Activated B cell treated with CpG ODN at 0.5 μM for 24 hours (primary cell): ENCODE results near the gene CMTM4. TPM values are rescaled to one million over a fixed set of nuclear protein-coding genes. Genes with fewer than 3 reads are reported as not detected.
"Not testable (repeated sequence)": the region's sequence is repeated elsewhere in the genome, so short reads cannot be mapped to it uniquely, and the experiment has no call there.

Experiments
- ATAC-seq: fragments of 200-7000 bp; cut with Tn5 transposase; one replicate; pipeline ENCODE4 v1.10.0; 2021; ENCODE audit warnings: low read depth, mild to moderate bottlenecking, moderate library complexity
- CTCF ChIA-PET: fragments of 350-600 bp; sonication (Branson Sonifier 250); formaldehyde crosslinking; loops from one replicate; lab custom pipeline; 2021; ENCODE audit warnings: antibody characterized with exemption; lab: Charles Lee
- POLR2A ChIA-PET: fragments of 350-600 bp; sonication (Branson Sonifier 250); formaldehyde crosslinking; loops from one replicate; lab custom pipeline; 2021; ENCODE audit warnings: antibody characterized with exemption; lab: Charles Lee
- DNase-seq: peaks from one replicate; pipeline ENCODE4 v3.0.0; 2022
- H3K27ac Mint-ChIP-seq: one replicate; pipeline ENCODE4 v1.8.0; 2020; ENCODE audit warnings: mixed read lengths
- H3K27me3 Mint-ChIP-seq: one replicate; pipeline ENCODE4 v1.8.0; 2021; ENCODE audit warnings: mixed read lengths
- H3K36me3 Mint-ChIP-seq: one replicate; pipeline ENCODE4 v1.8.0; 2021; ENCODE audit warnings: low read depth, mixed read lengths
- H3K4me1 Mint-ChIP-seq: one replicate; pipeline ENCODE4 v1.8.0; 2021; ENCODE audit warnings: mixed read lengths
- H3K4me3 Mint-ChIP-seq: one replicate; pipeline ENCODE4 v1.8.0; 2020; ENCODE audit warnings: mild to moderate bottlenecking, mixed read lengths
- H3K9me3 Mint-ChIP-seq: one replicate; pipeline ENCODE4 v1.8.0; 2020; ENCODE audit warnings: mixed read lengths
- intact Hi-C: fragments of 100-400 bp; cut with micrococcal nuclease; formaldehyde crosslinking; loops from one replicate; pipeline ENCODE4 v1.15.1; 2024
- total RNA-seq: library from RNA; stranded (reverse); gene quantifications from 2 replicates; pipeline ENCODE4 v1.2.3, GENCODE V29; 2022
- TF ChIP-seq, protein P1 (sequence below): fragments of 200-600 bp; IDR thresholded peaks from one replicate; pipeline ENCODE4 v1.8.0; 2022; ENCODE audit warnings: antibody characterized with exemption, mild to moderate bottlenecking

CMTM4 gene
- total RNA-seq, 1 donor from 2014 or later: 0.38 TPM

DNA sequence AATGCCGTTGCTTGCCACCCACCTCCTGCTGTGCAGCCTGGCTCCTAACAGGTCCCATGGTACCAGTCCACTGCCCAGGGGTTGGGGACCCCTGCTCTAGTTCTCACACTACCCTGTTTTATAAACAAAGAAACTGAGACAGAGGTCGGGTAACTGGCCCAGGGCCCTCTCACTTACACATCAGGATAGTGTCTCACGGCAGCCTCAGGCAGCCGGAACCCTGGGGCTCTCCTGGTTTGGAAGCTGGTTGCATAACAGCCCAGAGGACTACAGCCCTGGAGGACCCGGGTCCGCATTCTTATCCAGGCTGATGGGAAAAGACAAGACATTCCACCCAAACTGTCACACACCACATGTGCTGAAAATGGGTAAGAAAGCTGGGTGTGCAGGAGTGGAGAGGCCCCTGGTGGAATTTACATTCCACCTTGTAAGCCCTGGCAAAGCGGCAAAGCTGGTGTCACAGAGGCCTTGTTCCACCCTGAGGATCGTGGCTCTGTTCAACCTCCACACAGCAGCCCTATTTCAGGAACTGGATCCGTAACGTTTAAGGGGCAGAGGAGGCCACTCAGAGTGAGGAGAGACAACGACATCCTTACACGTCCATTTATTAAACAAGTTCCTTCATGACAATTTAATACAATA, 82.3 kb downstream of the CMTM4 start:
- POLR2A ChIA-PET: interaction anchor here (0.6 kb wide), 1 partner anchor 14 kb away, joined by 3 read pairs; no protein-coding TSS in a partner anchor
- Mint-ChIP-seq H3K27me3 (peaks cover 12% of the 10 kb centered on the region), H3K27ac (no peak overlapping the region), H3K36me3 (peaks cover 11% of the 10 kb centered on the region), H3K9me3 (no peaks in the 10 kb centered on the region), H3K4me3 (no peak overlapping the region), H3K4me1 (no peaks in the 10 kb centered on the region)
- TF ChIP-seq, protein P1, sequence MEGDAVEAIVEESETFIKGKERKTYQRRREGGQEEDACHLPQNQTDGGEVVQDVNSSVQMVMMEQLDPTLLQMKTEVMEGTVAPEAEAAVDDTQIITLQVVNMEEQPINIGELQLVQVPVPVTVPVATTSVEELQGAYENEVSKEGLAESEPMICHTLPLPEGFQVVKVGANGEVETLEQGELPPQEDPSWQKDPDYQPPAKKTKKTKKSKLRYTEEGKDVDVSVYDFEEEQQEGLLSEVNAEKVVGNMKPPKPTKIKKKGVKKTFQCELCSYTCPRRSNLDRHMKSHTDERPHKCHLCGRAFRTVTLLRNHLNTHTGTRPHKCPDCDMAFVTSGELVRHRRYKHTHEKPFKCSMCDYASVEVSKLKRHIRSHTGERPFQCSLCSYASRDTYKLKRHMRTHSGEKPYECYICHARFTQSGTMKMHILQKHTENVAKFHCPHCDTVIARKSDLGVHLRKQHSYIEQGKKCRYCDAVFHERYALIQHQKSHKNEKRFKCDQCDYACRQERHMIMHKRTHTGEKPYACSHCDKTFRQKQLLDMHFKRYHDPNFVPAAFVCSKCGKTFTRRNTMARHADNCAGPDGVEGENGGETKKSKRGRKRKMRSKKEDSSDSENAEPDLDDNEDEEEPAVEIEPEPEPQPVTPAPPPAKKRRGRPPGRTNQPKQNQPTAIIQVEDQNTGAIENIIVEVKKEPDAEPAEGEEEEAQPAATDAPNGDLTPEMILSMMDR: no peak
- intact Hi-C loops: no loop called here
- DNase-seq: no peak
- CTCF ChIA-PET: no interaction called here
- no peak for ATAC-seq

DNA sequence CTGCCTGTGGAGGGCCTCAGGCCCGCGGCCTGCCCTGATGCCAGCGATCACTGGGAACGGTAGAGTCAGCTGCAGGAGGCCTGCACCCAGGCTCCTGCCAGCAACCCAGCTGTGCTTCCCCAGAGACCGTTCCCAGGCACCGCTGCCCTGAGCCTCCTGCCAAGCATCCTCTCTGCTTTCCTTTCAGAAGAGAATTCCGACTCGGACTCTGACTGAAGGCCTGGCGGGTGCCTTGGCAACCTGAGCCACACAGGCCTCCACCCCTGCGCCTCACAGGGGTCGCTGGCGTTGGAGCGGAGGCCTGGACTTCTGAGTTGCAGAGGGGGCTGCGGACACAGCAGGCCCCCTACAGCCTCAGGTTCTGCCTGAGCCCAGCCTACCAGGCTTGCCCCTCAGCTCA, 84.1 kb downstream of the CMTM4 start:
- peaks cover 7% of the 10 kb centered on the region for H3K27me3 Mint-ChIP-seq
- H3K27ac Mint-ChIP-seq: no peak overlapping the region
- ChIA-PET POLR2A (interaction anchor here (1.2 kb wide), 1 partner anchor 15 kb away, joined by 4 read pairs; no protein-coding TSS in a partner anchor), CTCF (no interaction called here)
- intact Hi-C loops: no loop called here
- no peaks in the 10 kb centered on the region for H3K9me3 Mint-ChIP-seq
- peaks cover 8% of the 10 kb centered on the region for H3K4me1 Mint-ChIP-seq
- H3K36me3 Mint-ChIP-seq: peaks cover 11% of the 10 kb centered on the region
- ATAC-seq (no peak), DNase-seq (no peak)
- TF ChIP-seq, protein P1: no peak
- H3K4me3 Mint-ChIP-seq: no peak overlapping the region

DNA sequence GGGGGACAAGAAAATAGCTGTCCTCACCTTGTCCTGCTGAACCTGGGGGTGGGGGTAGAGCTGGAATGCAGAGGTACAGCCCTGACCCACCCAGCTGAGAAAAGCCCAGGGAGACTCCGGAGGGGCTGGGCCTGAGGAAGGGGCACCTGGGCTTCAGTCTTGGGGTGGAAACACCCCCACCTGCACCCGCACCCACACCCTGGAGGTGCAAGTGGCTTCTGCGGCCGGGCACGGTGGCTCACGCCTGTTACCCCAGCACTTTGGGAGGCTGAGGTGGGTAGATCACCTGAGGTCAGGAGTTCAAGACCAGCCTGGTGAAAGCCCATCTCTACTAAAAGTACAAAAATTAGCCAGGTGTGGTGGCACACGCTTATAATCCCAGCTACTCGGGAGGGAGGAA, 84.6 kb downstream of the CMTM4 start:
- H3K9me3 Mint-ChIP-seq, H3K27ac Mint-ChIP-seq, H3K27me3 Mint-ChIP-seq, intact Hi-C loops, DNase-seq, H3K4me3 Mint-ChIP-seq, ATAC-seq, CTCF ChIA-PET: not testable (repeated sequence)
- peaks cover 11% of the 10 kb centered on the region for H3K36me3 Mint-ChIP-seq
- H3K4me1 Mint-ChIP-seq: peaks cover 13% of the 10 kb centered on the region
- POLR2A ChIA-PET: interaction anchor here (1.2 kb wide), 1 partner anchor 15 kb away, joined by 4 read pairs; no protein-coding TSS in a partner anchor

DNA sequence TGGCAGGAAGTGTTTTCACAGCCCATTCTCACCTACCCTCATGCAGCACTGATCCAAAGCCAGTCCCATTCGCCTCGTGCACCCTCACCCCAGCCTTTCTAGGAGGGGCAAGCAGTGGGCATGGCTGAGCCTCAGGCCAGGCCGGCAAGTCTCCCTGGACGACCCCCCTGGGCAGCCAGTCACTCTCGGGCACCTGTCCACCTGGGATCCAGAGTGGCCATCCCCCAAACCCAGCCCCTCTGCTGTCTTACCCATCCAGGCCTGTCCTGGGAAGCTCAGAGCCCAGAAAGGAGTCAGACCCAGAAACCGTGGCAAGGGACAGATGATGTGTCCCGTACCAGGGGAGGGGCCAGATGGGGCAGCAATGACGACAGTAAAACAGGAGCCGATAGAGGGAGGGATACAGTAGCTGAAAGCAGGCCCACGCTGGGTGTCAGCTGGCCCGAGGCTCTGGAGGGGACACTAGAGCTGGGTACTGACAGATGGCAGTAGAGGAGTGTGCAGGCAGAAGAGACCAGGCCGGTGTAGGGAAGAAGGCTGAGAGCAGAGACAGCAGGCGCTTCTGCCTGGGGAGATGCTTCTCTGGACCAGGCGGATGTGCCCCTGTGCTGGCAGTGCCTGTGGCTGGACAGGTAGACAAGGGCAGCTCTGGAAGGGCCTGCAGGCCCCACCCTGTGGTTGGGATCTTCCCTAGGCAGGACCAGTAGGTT, 86.3 kb downstream of the CMTM4 start:
- TF ChIP-seq, protein P1: no peak
- Mint-ChIP-seq H3K27me3 (peaks cover 11% of the 10 kb centered on the region), H3K4me1 (peaks cover 27% of the 10 kb centered on the region), H3K4me3 (no peak overlapping the region), H3K36me3 (peaks cover 11% of the 10 kb centered on the region), H3K27ac (no peak overlapping the region), H3K9me3 (no peaks in the 10 kb centered on the region)
- POLR2A ChIA-PET: no interaction called here
- CTCF ChIA-PET: interaction anchor here (1.3 to 3.2 kb wide), 2 partner anchors 41 to 134 kb away, joined by 3 to 13 read pairs; no protein-coding TSS in a partner anchor
- intact Hi-C loops: no loop called here
- ATAC-seq: no peak
- no peak for DNase-seq

DNA sequence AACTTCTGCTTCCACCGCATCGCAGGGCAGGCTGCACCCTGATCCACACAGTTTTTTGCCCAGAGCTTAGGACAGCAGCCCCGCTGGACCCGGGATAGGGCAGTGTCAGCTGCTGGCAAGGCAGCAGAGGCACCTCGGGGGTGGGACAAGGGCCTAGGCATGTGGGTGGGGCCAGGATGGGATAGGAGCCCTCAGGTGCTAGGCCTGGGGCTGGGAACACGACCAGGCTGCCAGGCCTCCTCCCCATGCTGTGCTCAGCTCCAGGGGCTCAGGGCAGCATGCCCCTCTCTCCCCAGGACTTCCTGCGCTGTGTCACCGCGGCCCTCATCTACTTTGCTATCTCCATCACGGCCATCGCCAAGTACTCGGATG, 87.4 kb downstream of the CMTM4 start:
- CTCF ChIA-PET: interaction anchor here (0.6 to 3.2 kb wide), 10 partner anchors 13 to 259 kb away, joined by 3 to 13 read pairs (median 4); partner anchors contain the start of gene CMTM2
- Mint-ChIP-seq H3K4me3 (no peak overlapping the region), H3K36me3 (peaks cover 11% of the 10 kb centered on the region), H3K27me3 (peaks cover 10% of the 10 kb centered on the region), H3K9me3 (no peaks in the 10 kb centered on the region), H3K27ac (no peak overlapping the region), H3K4me1 (peaks cover 30% of the 10 kb centered on the region)
- TF ChIP-seq, protein P1: no peak
- intact Hi-C loops: loop anchor here (5.0 to 10.0 kb wide), 2 partner anchors 116 to 258 kb away; no protein-coding TSS in a partner anchor
- ATAC-seq (no peak), DNase-seq (no peak)
- POLR2A ChIA-PET: interaction anchor here (1.5 kb wide), 1 partner anchor 57 kb away, joined by 6 read pairs; the partner anchor contains the start of gene CKLF
